ENCODE data around the gene AMPD2.
A peak's percentile ranks its signal among the peaks of the same experiment; 100 is the strongest.

Gene AMPD2

GRCh38 chr1:109586055-109586454 lies 33.6 kb upstream of the AMPD2 start:
- TF ChIP-seq CTCF (conservative IDR thresholded peaks at IDR 0.05): no peak

GRCh38 chr1:109589177-109589576 lies 30.5 kb upstream of the AMPD2 start:
- H3K27ac ChIP-seq: no peak overlapping the region
- no peak for TF ChIP-seq CTCF (conservative IDR thresholded peaks at IDR 0.05)

More at GRCh38 chr1:109586055-109586454, 33.6 kb upstream of the AMPD2 start:
- no peak overlapping the region for H3K27ac ChIP-seq

GRCh38 chr1:109589679-109590078 lies 30.0 kb upstream of the AMPD2 start:
- no peak overlapping the region for H3K27ac ChIP-seq

GRCh38 chr1:109592916-109593315 lies 26.7 kb upstream of the AMPD2 start:
- no peak for TF ChIP-seq CTCF (conservative IDR thresholded peaks at IDR 0.05)
- no peak overlapping the region for H3K27ac ChIP-seq

More at GRCh38 chr1:109589679-109590078, 30.0 kb upstream of the AMPD2 start:
- TF ChIP-seq CTCF (conservative IDR thresholded peaks at IDR 0.05): no peak

GRCh38 chr1:109595531-109595930 lies 24.1 kb upstream of the AMPD2 start:
- no peak for TF ChIP-seq CTCF (conservative IDR thresholded peaks at IDR 0.05)

GRCh38 chr1:109598156-109598555 lies 21.5 kb upstream of the AMPD2 start:
- no peak for TF ChIP-seq CTCF (conservative IDR thresholded peaks at IDR 0.05)
- H3K27ac ChIP-seq: no peak overlapping the region

More at GRCh38 chr1:109595531-109595930, 24.1 kb upstream of the AMPD2 start:
- no peak overlapping the region for H3K27ac ChIP-seq

GRCh38 chr1:109598655-109599054 lies 21.0 kb upstream of the AMPD2 start:
- peak; percentile 14; the same call in 1 of the 2 replicates for TF ChIP-seq CTCF (conservative IDR thresholded peaks at IDR 0.05)
- no peak overlapping the region for H3K27ac ChIP-seq
